ENCODE data around the gene MPRIP.

GRCh38 chr17:17127156-17127555 lies 84.9 kb downstream of the MPRIP start:
- TF ChIP-seq EZH2 (IDR thresholded peaks at IDR 0.05; ENCODE audit: low read length) (no peak), CTCF (optimal IDR thresholded peaks at IDR 0.05 in 1 of 3, IDR thresholded peaks at IDR 0.05 in 1 of 3, conservative IDR thresholded peaks at IDR 0.05 in 1 of 3; ENCODE audit: extremely low read depth in 1 of 3, insufficient read depth in 2 of 3, low read length in 3 of 3) (no peak)
